HG03066 (cell line): ENCODE measurements around the gene TMEM131.
"Not testable (repeated sequence)": the region's sequence is repeated elsewhere in the genome, so short reads cannot be mapped to it uniquely, and the experiment has no call there.

Source experiments
- ATAC-seq: cut with Tn5 transposase; IDR thresholded peaks from one replicate; pipeline ENCODE4 v1.9.1; 2021; ENCODE audit warnings: low read depth; ENCODE audit not compliant: unreplicated experiment

Gene TMEM131

DNA sequence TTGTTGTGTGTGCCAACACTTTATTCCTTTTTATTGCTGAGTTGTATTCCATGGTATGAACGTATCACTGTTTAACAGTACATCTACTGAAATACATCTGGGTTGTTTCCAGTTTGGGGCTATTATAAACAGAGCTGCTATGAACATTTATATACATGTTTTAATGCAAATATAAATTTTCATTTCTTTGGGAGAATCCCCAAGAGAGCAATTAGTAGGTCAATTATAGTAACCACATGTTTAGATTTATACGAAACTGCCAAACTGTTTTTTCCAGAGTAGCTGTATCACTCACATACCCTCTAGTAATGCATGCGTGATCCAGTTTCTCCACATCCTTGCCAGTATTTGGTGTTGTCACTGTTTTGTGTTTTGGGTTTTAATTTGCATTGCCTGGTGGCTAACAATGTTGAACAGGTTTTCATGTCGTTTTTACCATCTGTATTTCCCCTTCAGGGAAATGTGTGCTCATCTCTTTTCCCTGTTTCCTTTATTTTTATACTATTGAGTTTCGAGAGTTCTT lies 81.0 kb downstream of the TMEM131 start:
- ATAC-seq: no peak

DNA sequence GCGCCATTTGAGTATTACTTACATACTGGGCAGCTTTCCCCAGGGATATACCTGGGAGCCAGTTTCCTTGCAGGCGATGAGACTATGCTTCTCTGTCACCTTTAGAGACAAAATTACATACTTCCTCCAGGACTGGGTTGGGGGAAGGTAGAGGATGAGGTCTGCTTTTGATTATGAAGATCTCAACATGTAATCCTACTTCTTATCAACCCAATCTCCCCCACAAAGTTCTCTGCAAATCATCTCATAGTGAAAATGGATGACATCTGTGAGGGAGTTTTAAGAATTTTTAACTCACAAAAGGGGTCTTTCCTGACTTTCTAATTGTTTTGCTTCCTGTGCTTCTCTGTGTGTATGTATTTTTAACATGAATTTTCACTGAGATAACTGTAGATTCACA lies 81.9 kb downstream of the TMEM131 start:
- no peak for ATAC-seq

DNA sequence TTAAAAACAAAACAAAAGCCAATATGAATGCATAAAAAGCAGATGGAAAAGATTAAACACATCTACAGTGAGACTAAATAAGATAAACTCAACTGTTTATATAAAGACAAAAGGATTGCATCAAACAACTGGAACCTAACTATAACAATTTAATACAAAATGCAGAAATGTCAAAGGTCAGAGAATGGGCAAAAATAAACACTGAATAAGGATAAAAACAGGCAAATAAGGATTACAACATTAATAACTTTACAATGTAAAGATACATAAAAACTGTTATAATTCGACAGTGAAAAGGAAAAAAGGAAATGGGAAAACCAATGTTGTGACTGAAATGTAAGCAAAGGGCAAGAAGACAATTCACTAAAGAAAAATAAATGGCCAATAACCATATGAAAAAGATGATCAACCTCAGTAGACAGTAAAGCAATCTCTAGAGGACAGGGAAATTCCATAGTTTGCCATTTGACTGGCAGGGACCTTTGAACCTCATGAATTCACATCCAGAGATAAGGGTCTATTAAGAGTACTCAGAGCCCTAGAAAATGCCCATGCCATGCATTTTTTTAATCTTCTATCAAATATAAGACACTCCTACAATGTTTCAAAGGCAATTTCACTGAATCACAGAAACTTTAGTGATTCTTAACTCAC lies 83.7 kb downstream of the TMEM131 start:
- no peak for ATAC-seq

DNA sequence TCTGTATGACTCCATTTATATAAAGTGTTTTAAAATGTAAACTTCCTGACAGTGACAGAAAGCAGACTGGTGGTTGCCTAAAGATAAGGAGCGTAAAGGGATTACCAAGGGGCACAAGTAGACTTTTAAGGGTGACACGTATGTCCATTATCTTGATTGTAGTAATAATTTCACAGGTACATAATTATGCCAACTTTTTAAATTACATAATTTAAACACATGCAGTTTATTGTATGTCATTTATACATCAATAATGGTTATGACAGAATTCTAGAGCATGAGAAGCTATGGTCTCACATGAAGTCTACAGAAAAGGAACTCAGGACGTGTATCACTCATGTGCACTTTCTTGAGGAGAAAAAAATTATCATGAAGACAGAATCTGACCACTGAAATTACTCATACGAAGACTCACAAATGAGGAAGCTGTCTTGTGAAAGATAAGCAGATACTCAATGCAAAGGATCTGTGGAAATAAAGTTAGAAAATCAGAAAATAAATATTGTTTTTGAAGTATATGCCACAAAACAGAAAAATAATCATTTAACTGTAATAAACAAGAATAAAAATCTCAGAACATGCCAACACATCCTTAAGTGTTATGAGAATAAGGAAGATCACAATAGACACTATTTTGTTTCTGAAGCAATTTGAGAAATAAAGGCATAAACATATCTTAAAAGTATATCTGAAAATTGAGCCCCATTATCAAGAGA lies 84.4 kb downstream of the TMEM131 start:
- peak; percentile 69 for ATAC-seq

DNA sequence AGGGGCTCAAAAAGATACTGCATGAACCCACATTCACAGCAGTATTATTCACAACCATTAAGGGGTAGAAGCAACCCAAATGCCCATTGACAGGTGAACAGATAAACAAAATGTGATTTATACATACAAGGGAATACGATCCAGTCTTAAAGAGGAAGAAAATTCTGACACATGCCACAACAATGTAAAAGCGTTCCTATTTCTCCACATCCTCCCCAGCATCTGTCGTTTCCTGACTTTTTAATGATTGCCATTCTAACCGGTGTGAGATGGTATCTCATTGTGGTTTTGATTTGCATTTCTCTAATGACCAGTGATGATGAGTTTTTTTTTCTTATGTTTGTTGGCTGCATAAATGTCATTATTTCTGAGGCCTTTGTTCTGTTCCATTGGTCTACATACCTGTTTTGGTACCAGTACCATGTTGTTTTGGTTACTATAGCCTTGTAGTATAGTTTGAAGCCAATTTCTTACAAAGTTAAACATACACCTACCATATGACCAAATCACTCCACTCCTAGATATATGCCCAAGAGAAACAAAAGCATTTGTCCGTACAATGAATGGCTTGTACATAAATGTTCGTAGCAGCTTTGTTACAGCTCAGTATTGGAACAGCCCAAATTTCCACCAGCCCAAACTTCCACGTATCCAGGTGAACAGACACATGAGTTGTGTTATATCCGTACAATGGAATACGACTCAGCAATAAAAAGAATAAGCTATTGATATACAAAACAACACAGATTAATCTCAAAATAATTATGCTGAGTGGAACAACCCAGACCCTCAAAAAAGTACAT lies 85.1 kb downstream of the TMEM131 start:
- ATAC-seq: no peak

DNA sequence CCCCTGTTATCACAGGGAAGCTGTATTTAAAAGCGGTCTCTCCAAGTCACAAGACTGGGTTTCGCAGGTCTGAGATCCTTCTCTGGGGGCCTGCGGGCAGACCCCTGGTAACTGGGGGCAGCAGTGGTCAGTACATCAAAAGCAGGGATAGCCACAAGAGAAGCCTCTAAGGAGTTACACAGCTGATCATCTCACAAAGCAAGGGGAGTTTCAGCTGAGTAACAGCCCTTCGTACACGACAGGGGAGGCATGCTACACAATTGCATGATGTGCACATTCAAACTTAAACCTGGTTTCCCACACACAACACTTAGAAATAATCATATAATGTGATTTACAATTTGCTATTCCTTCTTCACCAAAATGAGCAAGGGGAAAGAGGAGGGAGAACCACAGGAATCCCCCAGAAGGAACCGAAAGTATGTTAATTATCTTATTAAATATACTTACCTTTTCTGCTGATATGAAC lies 87.5 kb downstream of the TMEM131 start:
- ATAC-seq: no peak

DNA sequence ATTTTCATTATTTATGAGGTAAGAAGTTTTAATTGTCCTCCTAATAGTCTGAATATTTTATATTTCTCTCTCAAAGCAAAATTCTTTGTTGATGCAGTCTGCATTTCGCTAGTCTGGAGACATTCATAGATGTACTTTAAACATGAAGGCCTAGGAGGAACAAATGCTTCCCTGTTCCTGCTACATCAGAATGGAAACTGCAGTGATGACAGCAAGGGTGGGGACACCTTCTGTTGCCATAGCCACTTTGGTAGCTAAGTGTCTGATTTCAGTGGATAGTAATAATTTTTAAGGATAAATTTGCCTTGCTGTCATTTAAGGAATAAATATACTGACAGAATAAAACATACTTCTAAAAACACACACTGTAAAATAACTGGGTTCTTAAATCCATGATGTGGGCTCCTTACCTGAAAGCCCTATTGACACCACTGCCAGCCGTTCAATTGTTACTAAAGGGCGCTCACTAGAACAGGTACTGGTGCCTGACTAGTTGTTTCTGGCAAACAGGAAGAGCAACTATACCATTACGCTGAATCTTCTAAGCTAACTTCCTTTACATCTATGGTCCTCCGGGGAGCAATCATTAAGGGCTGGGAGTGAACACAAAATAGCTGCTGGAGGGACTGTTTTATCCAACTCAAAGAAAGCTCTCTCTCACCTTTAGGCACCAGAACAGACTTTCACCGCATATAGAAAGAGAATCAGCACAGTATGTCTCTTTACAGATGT lies 88.2 kb downstream of the TMEM131 start:
- no peak for ATAC-seq

DNA sequence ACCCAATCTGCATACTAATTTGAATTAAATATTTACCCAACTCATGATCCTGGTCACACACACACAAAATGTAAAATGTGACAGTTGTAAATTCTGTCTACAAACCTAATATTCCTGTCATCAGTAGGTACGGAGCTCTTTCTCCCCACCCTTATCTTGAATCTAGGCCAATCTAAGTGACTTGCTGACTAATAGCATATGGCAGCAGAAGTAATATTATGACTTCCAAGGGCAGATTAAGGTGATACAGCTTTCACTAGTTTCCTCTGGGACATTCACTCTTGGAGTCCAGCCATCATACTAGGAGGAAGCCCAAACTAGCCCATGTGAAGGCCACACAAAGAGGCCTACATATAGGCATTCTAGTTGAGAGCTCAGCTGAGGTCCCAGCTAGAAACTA lies 89.4 kb downstream of the TMEM131 start:
- no peak for ATAC-seq

DNA sequence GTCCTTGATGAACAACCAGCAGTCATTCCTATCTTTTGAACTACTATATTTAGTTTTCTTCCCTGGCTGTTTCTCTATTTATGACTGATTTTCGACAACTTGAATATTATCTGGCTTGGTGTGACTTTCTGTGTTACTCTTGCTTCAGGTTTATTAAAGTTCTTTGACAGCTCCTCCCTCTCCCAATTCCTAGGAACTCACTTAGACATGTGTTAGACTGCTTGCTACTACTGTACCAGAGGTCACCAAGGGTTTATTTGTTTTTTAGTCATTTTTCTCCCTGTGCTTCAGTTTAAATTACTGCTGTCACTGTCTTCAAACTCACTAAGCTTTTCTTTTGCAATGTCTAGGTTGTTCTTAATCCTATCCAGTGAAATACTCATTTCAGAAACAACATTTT lies 90.5 kb downstream of the TMEM131 start:
- no peak for ATAC-seq

DNA sequence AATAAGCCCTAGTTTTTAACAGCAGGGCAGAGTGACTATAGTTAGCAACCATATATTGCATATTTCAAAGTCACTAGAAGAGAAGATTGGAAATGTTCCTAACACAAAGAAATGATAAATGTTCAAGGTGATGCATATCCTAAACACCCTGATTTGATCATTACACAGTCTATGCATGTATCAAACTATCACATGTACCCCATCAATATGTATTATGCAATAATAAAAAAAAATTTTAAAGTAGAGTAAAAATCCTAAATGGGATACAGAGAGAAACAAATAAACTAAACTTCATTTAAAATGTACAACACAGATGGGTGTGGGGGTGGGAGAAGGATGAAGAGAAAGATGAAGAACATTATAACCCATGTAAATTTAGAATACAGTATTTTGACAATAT lies 93.9 kb downstream of the TMEM131 start:
- no peak for ATAC-seq

DNA sequence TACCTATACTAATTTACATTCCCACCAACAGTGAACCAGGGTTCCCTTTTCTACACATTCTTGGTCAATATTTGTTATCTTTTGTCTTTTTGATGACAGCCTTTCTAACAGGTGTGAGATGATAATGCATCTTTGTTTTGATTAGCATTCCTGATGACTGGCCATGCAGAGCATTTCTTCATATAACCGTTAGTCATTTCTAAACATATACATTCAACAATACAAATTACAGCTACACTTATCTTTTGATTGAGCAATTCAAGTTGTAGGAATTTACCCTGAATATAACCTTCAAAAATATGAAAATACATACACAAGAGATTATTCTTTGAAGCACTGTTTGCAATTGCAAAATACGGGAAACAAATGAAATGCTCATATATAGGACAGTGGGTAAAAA lies 94.9 kb downstream of the TMEM131 start:
- no peak for ATAC-seq

DNA sequence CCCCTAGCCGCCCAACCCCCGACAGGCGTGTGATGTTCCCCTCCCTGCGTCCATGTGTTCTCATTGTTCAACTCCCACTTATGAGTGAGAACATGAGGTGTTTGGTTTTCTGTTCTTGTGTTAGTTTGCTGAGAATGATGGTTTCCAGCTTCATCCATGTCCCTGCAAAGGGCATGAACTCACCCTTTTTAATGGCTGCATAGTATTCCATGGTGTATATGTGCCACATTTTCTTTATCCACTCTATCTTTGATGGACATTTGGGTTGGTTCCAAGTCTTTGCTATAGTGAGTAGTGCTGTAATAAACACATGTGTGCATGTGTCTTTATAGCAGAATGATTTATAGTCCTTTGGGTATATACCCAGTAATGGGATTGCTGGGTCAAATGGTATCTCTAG lies 102.7 kb downstream of the TMEM131 start:
- ATAC-seq: not testable (repeated sequence)

DNA sequence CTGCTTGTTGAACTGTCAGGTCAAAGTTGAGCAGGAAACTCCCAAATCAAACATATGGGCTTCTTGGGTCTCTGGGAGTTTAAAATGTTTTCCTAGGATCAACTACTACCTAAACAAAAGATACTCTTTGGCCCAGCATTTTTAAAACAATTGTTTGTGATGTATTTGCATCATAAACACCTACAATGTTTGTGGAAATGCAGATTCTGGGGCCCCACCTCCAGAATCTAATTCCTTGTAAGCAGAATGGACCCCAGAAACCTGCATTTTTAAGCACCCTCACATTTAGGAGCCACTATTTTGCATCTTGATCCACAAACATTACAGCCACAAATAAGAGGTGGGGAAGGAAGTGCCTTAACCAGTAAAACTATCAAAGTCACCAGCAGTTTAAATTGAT lies 104.1 kb downstream of the TMEM131 start:
- ATAC-seq: no peak

DNA sequence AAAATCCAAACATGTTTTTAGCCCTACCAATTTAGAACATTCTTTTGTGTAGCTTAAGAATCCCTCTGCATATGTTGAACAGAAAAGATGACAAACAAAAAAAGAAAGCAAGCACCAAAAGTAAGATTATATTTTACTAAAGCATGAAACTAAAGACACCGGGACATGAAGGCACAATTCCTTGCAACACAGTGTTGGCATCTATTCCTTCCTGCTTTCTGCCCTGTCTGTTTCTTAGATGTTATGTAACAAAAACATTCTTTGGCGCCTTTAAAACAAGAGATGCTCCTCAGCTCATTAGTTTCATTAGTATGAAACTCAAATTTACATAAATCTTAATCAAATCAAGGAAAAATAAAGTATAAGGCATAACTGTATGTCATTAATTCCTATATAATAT lies 106.6 kb downstream of the TMEM131 start:
- no peak for ATAC-seq

DNA sequence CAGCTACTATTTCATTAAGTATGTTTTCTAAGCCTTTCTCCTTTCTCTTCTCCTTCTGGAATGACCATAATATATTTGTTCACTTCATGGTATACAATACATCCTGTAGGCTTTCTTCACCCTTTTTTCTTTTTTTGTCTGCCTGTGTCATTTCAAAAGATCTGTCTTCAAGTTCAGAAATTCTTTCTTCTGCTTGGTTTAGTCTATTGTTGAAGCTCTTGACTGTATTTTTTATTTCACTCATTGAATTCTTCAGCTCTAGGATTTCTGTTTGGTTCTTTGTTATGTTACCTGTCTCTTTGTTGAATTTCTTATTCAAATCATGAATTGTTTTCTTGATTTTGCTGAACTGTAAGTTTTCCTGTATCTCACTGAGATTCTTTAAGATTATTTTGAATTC lies 109.9 kb downstream of the TMEM131 start:
- no peak for ATAC-seq

DNA sequence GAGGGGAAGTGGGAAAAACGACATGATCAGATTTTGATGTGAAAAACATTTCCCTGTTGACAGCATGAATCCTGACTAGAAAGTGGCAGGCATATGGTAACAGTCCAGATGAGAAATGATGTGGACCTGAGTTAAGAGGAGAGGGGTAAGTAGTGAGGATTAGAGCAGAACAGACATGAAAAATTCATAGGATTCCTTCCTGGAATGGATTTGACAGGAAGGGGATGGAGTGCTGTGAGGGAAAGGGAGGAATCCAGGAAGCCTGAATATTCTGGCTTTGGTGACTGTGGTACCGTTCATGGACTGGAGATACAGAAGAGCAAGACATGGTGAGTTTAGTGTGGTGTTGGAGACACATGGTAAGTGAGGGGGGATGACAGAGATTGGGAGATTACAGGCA lies 115.4 kb downstream of the TMEM131 start:
- ATAC-seq: no peak

DNA sequence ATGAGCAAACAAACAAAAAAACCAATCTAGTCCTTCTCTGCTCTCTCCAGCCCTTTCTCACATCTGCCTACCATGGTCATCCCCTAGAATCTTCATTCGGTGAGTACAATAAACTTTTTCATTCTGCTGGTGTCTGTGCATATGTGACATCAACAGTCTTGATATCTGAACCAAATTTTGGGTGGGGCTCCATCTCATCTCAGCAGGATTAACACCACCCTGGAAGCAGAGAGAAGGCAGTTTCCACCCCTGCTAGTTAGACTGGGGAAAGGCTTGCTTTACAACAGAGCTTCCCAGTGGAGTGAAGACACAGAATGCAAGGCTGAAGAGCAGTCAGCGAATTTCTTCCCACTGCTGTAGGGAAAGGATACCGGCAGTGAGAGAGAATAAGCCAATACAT lies 116.9 kb downstream of the TMEM131 start:
- no peak for ATAC-seq

DNA sequence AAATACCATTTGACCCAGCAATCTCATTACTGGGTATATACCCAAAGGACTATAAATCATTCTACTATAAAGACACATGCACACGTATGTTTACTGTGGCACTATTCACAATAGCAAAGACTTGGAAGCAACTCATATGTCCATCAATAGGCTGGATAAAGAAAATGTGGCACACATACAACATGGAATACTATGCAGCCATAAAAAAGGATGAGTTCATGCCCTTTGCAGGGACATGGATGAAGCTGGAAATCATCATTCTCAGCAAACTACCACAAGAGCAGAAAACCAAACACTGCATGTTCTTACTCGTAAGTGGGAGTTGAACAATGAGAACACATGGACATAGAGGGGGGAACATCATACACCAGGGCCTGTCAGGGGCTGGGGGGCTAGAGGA lies 117.4 kb downstream of the TMEM131 start:
- not testable (repeated sequence) for ATAC-seq

DNA sequence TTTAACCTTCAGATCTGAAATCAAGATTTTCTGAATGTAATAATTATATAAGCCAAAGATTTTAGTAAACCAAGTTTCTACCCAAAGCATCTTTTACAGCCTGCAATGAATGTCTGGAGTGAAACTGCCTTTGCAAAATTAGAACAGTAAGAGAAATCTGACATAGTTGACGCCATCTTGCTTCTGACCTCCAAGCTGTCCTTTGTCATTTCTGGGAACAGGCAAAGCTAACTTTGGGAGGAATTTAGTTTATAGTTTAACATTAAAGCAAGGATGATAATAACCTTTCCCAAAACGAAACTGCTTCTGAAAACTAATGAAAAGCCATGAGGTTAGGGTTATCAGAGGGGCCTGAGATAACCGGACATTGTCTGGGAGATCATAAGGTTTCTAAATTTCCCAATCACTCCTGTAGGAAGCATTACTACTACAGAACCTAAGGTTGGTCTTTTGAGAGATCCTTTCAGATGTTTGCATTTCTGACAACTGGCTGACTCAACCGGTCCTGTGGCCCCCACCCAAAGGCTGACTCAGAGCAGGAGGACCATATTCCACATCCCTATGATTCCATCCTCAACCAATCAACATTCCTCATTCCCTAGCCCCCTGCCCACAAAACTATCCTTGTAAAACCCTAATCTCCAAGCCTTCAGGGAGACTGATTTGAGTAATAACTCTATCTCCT lies 124.5 kb downstream of the TMEM131 start:
- ATAC-seq: no peak

DNA sequence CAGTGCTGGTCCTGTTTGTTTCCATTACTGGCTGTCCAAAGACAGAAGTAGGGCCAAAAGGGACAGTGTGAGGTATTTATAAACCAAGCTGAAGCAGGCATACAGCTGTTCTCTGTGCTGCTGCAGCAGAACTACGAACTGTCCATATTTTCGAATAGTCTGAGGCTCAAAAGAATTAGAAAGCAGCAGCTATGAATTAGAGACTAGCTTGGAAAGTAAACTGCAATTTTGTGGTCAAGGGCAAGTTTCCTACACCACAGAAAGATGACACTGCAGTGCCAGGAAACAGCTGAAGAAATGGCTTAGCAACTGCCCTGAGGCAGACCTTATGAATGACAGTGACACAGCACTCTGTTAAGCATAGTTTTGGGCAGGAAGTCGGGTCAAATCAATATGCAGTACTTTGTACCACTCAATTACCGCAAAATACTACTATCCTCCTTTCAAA lies 125.3 kb downstream of the TMEM131 start:
- ATAC-seq: peak; percentile 99
